ENCODE measurements around the gene C19orf25.

DNA sequence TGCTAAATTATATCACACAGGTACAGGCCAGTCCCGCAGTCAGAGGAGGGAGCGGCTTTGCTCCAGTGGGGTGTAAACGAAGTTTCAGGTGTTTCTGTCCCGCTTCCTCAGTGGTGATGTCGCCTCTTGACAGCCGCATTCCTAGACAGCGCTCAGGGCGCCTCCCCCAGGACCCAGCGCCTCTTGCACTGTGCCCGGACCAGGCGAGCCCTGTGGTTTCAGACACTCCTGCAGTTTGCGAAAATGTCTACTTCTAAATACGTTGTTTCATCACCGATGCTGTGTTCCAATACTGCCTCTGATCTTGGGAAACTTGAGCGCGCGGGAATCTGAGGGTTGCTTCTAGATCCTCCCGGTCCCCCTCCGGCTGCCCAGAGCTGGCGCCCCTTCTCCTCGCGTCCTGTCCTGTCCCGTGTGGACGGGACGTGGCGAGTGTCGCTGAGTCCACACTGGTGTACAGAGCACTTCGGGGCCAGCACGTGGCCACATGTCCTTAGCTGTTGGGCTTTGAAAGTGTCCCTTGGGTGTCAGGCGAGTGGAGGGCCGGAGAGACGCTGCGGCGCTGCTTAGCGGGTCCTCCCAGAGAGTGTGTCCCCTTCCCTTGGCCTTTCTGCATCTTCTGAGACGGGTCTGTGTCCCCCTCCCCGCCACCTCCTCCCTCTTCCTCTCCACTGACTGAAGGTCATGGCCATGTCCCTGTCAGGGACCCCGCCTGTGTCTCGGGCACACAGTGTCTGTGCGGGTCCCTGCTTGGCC is 55.4 kb downstream of the C19orf25 start:
- TF ChIP-seq SMC3 (IDR thresholded peaks at IDR 0.05; ENCODE audit: low read depth, low read length) (no peak), SIN3A (IDR thresholded peaks at IDR 0.05; ENCODE audit: borderline replicate concordance, low read depth, low read length) (no peak), MEF2A (IDR thresholded peaks at IDR 0.05; ENCODE audit: borderline replicate concordance, low read depth) (no peak), TCF12 (IDR thresholded peaks at IDR 0.05) (no peak), POLR2AphosphoS5 (IDR thresholded peaks at IDR 0.05; ENCODE audit: low read depth, low read length) (no peak)
- TF ChIP-seq, protein P1, sequence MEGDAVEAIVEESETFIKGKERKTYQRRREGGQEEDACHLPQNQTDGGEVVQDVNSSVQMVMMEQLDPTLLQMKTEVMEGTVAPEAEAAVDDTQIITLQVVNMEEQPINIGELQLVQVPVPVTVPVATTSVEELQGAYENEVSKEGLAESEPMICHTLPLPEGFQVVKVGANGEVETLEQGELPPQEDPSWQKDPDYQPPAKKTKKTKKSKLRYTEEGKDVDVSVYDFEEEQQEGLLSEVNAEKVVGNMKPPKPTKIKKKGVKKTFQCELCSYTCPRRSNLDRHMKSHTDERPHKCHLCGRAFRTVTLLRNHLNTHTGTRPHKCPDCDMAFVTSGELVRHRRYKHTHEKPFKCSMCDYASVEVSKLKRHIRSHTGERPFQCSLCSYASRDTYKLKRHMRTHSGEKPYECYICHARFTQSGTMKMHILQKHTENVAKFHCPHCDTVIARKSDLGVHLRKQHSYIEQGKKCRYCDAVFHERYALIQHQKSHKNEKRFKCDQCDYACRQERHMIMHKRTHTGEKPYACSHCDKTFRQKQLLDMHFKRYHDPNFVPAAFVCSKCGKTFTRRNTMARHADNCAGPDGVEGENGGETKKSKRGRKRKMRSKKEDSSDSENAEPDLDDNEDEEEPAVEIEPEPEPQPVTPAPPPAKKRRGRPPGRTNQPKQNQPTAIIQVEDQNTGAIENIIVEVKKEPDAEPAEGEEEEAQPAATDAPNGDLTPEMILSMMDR (IDR thresholded peaks at IDR 0.05), result no peak
- TF ChIP-seq, protein P2, sequence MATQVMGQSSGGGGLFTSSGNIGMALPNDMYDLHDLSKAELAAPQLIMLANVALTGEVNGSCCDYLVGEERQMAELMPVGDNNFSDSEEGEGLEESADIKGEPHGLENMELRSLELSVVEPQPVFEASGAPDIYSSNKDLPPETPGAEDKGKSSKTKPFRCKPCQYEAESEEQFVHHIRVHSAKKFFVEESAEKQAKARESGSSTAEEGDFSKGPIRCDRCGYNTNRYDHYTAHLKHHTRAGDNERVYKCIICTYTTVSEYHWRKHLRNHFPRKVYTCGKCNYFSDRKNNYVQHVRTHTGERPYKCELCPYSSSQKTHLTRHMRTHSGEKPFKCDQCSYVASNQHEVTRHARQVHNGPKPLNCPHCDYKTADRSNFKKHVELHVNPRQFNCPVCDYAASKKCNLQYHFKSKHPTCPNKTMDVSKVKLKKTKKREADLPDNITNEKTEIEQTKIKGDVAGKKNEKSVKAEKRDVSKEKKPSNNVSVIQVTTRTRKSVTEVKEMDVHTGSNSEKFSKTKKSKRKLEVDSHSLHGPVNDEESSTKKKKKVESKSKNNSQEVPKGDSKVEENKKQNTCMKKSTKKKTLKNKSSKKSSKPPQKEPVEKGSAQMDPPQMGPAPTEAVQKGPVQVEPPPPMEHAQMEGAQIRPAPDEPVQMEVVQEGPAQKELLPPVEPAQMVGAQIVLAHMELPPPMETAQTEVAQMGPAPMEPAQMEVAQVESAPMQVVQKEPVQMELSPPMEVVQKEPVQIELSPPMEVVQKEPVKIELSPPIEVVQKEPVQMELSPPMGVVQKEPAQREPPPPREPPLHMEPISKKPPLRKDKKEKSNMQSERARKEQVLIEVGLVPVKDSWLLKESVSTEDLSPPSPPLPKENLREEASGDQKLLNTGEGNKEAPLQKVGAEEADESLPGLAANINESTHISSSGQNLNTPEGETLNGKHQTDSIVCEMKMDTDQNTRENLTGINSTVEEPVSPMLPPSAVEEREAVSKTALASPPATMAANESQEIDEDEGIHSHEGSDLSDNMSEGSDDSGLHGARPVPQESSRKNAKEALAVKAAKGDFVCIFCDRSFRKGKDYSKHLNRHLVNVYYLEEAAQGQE (IDR thresholded peaks at IDR 0.05; ENCODE audit: low read depth, low read length), result no peak

Data from SK-N-SH (cell line).